ENCODE measurements around the gene MAP2K3.

- TF ChIP-seq POLR2AphosphoS5 (IDR thresholded peaks at IDR 0.05) (no peak), CTCF (IDR thresholded peaks at IDR 0.05; ENCODE audit: poor library complexity, severe bottlenecking) (no peak), EP300 (conservative IDR thresholded peaks at IDR 0.05; ENCODE audit: poor library complexity, severe bottlenecking) (no peak), REST (IDR thresholded peaks at IDR 0.05; ENCODE audit: borderline replicate concordance) (no peak), EZH2 (IDR thresholded peaks at IDR 0.05; ENCODE audit: borderline replicate concordance, insufficient read depth, low read length, poor library complexity, severe bottlenecking) (no peak)
These were observed 44.7 kb upstream of the MAP2K3 start for GRCh38 chr17:21239680-21240368.

Measured in neural cell (in vitro differentiated cells).